Neural progenitor cell (in vitro differentiated cells): ENCODE data around the gene NINJ2.

Source experiments
- CTCF ChIP-seq: fragments of 200-600 bp; sonication (generic); IDR thresholded peaks from 2 replicates; pipeline ENCODE4 v1.5.1; 2017; ENCODE audit warnings: antibody characterized with exemption, mild to moderate bottlenecking
- EZH2 ChIP-seq: fragments of 200-600 bp; sonication (generic); IDR thresholded peaks from 2 replicates; pipeline ENCODE4 v1.6.1; 2017; ENCODE audit warnings: antibody characterized with exemption, mild to moderate bottlenecking, moderate library complexity
- EZH2phosphoT487 ChIP-seq: fragments of 200-600 bp; sonication (generic); IDR thresholded peaks from 2 replicates; pipeline ENCODE4 v1.6.1; 2017; ENCODE audit warnings: antibody characterized with exemption

- no peak for TF ChIP-seq CTCF
- no peak for TF ChIP-seq EZH2
- TF ChIP-seq EZH2phosphoT487 = no peak
Observed at GRCh38 chr12:599756-600155, 63.5 kb downstream of the NINJ2 start.
